Suprapubic skin (tissue), 3 donors: ENCODE data around the gene SPACA4.

Source experiments
- EP300 ChIP-seq: sonication (generic); formaldehyde crosslinking; IDR thresholded peaks from one replicate; pipeline ENCODE4 v1.6.1; 2017; ENCODE audit warnings: antibody characterized with exemption
- TF ChIP-seq, protein P1 (sequence below), 2 donors: fragments of 200-600 bp in 1 of 2; fragments of 450-650 bp in 1 of 2; sonication (generic) in 1 of 2; IDR thresholded peaks; one replicate each; pipeline ENCODE4 v1.5.1; 2016 to 2019; ENCODE audit warnings: antibody characterized with exemption in 2 of 2, mild to moderate bottlenecking in 1 of 2, moderate library complexity in 1 of 2

DNA sequence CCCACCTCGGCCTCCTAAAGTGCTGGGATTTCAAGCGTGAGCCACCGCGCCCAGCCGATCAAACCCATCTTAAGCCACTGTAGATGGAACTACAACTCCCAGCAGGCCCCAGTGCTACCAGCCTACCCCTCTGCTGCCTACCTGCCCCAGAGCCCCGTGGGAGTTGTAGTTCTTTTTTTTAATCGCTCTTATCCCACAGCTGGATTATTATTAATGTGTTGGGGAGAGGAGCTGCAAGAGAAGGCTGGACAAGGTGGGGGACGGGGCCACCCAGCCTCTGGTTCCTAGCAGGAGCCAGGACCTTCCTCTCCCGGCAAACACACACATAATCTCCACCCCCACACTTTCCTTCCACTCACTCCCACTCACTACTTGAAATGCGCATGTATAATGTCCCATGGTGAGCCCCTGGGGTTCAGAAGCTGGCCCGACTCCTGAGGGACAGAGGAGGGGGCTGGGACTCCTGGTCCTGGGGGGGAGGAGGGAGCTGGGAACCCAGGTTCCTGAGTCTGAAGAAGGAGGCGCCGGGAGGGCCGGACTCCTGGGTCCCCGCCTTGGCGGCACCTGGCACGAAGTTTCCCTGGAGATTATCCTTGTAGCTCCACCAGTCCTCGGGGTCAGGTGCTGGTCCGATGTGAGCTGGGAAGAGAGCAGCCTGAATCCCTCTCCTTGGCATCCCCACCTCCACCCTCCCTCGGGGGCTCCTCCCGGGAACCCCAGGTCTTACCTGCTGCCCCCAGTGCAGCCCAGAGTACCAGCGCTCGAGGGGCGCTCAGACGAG lies 38.5 kb downstream of the SPACA4 start:
- TF ChIP-seq, protein P1, sequence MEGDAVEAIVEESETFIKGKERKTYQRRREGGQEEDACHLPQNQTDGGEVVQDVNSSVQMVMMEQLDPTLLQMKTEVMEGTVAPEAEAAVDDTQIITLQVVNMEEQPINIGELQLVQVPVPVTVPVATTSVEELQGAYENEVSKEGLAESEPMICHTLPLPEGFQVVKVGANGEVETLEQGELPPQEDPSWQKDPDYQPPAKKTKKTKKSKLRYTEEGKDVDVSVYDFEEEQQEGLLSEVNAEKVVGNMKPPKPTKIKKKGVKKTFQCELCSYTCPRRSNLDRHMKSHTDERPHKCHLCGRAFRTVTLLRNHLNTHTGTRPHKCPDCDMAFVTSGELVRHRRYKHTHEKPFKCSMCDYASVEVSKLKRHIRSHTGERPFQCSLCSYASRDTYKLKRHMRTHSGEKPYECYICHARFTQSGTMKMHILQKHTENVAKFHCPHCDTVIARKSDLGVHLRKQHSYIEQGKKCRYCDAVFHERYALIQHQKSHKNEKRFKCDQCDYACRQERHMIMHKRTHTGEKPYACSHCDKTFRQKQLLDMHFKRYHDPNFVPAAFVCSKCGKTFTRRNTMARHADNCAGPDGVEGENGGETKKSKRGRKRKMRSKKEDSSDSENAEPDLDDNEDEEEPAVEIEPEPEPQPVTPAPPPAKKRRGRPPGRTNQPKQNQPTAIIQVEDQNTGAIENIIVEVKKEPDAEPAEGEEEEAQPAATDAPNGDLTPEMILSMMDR (IDR thresholded peaks at IDR 0.05), result no peak
- no peak for TF ChIP-seq EP300
